Stomach smooth muscle (tissue), 2 donors: ENCODE measurements around the gene BANF1.

Experiments used
- H3K27ac ChIP-seq: one replicate; pipeline ENCODE4 v1.7.0; 2013; ENCODE audit warnings: mild to moderate bottlenecking, low read length, inconsistent platforms
- H3K27me3 ChIP-seq, 2 donors: one replicate each; pipeline ENCODE4 v1.7.0; 2013; ENCODE audit warnings: low read length in 2 of 2; ENCODE audit not compliant: insufficient read depth in 2 of 2, control insufficient read depth in 1 of 2
- H3K36me3 ChIP-seq, 2 donors: one replicate each; pipeline ENCODE4 v1.7.0; 2013; ENCODE audit warnings: low read length in 2 of 2; ENCODE audit not compliant: control insufficient read depth in 2 of 2, insufficient read depth in 2 of 2
- H3K4me1 ChIP-seq: one replicate; pipeline ENCODE4 v1.7.0; 2013; ENCODE audit warnings: low read length; ENCODE audit not compliant: control insufficient read depth, insufficient read depth
- H3K4me3 ChIP-seq, 2 donors: one replicate each; pipeline ENCODE4 v1.7.0; 2013; ENCODE audit warnings: low read length in 2 of 2
- H3K9ac ChIP-seq, 2 donors: one replicate each; pipeline ENCODE4 v1.7.0; 2013; ENCODE audit warnings: low read length in 2 of 2, mild to moderate bottlenecking in 1 of 2
- H3K9me3 ChIP-seq, 2 donors: one replicate each; pipeline ENCODE4 v1.7.0; 2013; ENCODE audit warnings: low read length in 2 of 2; ENCODE audit not compliant: control insufficient read depth in 2 of 2
- donor health status: healthy.
- donor health status: Pancreatic carcinoma.

Gene BANF1

GRCh38 chr11:66051766-66052663 lies 49.7 kb downstream of the BANF1 start, which contains the start of gene SF3B2:
Gene SF3B2, plus strand, starts transcription at chr11:66052364. Its CDS starts 21 bp downstream, at chr11:66052385.
- peaks cover 24% of the 10 kb centered on the region for H3K4me1 ChIP-seq
- peak within 1 kb of the TSS; percentile 98 to 99 for H3K4me3 ChIP-seq
- peaks cover 6 to 18% of the 10 kb centered on the region in 2 donors for H3K27me3 ChIP-seq
- peak within 1 kb of the TSS; percentile 92 to 97 for H3K9ac ChIP-seq
- H3K36me3 ChIP-seq = peaks cover 10 to 19% of the 10 kb centered on the region in 2 donors
- peak within 1 kb of the TSS; percentile 79 for H3K27ac ChIP-seq
- H3K9me3 ChIP-seq = no peaks in the 10 kb centered on the region

- peaks cover 15 to 21% of the 10 kb centered on the region in 2 donors for H3K36me3 ChIP-seq
- H3K9ac ChIP-seq = peak overlapping the region; percentile 92 to 97
- peaks cover 3 to 12% of the 10 kb centered on the region in 2 donors for H3K27me3 ChIP-seq
- H3K9me3 ChIP-seq = no peaks in the 10 kb centered on the region
- H3K4me3 ChIP-seq = peak overlapping the region; percentile 98 to 99
- peaks cover 24% of the 10 kb centered on the region for H3K4me1 ChIP-seq
- peak overlapping the region; percentile 79 for H3K27ac ChIP-seq
Observed at GRCh38 chr11:66052664-66052982, 50.3 kb downstream of the BANF1 start.
